Medulla oblongata (tissue), 1 donor: ENCODE data around the gene ARHGAP26.

Experiments
- DNase-seq: peaks from one replicate; pipeline ENCODE4 v3.0.0-alpha.2; 2015; ENCODE audit errors: extremely low spot score

Gene ARHGAP26

DNA sequence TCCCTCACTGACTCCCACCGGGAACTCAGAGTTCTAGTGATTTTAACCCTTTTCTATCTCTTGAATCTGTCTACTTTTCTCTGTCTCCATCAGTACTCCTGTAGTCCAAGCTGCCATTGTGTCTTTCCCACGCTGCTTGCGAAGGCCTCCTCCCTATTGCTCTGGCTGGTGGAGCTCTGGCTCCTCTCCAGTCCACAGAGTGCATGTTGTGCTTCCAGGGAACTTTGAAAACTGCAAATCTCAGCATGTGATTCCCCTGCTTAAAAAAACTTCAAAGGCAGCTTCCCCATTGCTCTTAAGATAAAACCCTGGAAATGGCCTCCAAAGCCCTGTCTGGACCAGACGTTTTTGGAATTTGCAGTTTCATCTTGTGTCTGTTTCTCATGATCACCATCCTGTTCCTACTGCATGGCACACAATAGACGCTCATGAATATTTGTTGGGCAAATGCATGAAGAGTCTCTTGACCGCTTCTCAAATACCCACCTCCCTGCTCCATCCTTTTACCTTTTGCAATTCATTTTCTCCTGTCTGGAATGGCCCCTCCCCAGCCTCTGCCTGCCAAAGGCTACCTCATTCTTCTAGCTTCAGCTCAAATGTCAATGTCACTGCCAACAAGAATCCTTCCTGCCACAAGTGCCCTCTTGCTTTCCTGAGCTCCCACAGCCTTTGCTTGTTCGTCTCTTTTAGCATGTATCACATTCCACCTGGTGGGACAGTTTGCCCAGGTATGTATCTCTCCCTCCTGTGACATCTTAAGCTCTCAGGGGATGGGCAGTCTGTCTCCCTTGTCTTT lies 293.2 kb downstream of the ARHGAP26 start:
- DNase-seq: peak; percentile 74

DNA sequence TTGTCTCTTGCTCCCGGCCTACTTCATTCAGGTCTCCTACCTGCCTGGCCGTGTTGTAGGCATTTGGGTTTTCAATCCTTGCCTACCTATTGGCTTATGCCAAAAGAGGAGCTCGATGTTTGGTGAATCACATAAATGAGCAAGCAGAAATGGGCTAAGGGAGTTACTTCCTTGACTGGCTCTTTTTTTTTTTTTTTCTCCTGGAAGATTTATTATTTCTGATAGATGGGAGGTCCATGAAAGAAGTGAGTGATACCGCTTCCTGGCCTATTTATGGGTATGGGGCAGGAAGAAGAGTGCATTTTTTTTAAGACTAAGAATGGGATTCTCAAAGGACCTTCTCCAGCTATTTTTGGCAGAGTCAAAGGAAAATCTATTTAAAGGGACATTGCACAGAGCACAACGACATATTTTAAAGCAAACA lies 294.1 kb downstream of the ARHGAP26 start:
- no peak for DNase-seq

DNA sequence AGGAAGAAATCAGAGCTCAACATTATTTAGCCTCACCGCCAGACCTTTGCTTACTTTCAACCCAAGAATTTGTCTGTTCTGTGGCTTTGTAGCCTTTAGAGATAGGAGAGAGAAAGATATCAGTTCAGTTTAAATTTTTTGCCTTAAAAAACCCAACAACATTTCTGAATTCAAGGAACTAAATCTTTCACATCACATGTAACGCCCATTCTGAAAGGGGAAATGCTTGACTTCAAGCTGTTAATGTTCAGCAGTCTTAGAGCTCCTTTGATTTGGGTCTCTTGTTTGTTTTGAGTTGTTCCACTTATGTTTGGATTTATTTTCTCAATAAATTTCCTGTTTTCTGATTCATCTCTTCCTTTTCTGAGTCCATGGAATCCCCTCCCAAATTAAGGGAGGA lies 294.5 kb downstream of the ARHGAP26 start:
- peak; percentile 63 for DNase-seq

DNA sequence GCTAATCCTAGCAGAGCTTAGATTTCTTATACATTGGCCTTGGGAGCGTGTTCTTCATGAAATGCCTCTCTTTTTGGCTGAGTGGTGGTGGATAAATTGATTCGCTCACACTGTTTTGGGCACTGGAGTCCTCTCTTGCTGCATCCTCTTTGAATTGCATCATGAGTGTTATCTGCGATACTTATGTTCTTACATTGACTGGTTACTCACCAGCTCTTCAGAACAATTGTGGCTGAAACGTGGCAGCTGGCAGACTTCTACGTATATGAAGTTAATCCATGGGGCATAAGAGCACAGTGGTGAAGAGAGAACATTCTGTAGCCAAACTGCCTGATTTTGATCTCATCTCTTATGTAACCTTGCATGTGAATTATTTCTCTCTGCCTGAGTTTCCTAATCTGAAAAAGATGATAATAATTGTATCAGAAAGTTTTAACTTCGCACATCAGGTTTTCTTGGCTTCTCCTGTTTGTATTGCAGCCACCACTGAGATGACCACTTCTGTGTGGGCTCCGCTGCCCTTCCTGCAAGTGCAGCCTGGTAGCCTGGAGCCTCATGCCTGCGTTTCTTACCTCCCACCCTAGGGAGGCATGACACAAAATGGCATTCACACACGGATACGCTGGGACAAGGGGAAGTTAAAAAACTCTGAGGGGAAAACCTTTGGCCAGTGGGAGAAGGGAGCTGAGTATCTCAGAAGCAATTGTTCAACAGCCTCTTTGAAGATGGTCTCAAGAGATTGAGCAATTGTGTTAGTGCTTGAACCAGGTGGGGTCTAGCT lies 295.2 kb downstream of the ARHGAP26 start:
- DNase-seq: no peak

DNA sequence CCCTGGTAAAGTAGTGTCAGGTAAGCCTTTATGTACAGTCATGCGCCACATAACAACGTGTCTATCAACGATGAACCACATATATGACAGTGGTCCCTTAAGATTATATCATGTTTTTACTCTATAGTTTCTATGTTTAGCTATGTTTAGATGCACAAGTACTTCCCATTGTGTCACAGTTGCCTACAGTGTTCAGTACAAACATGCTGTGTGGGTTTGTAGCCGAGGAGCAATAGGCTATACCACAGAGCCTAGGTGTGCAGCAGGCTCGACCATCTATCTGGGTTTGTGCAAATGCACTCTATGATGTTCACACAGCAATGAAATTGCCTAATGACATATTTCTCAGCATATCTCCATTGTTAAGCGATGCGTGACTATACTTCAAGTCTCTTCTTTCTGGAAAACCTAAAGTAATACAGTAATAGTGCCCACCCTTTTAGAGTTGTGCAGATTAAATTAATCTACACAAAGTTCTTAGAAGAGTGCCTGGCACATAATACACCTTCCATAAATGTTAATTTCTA lies 295.9 kb downstream of the ARHGAP26 start:
- DNase-seq: no peak

DNA sequence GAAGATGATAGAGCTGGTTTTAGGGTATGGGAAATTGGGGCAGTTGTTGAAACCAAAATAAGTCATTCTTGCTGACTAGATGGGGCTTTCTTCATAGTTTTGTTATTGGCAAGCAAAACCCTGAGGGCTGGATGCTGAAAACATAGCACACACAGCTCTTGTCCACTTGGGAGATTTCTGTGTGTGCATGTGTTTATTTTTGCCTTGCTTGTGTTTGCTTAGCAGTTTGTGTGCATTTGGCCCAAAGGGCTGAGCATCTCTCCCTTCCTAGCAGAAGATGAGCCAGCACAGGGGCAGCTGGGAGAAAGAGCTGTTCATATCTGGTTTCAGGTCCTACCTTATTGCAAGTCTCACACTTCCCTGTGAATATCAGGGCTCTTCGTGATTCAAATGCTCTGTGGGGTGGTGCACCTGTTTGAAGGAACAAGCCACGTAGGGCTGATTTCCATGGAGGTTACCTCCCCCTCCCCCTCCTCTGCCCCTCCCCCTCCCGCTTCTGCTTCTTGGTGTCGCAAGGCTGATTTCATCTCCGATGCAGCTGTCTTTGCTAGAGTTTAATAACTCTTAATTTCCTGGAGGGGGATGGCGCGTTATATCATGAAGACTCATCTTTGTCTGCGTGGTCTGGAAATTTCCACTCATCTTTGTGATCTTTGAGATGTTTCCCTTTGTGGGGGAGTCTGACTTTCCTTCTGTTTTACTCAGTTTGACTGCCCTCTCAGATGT lies 296.5 kb downstream of the ARHGAP26 start:
- no peak for DNase-seq

DNA sequence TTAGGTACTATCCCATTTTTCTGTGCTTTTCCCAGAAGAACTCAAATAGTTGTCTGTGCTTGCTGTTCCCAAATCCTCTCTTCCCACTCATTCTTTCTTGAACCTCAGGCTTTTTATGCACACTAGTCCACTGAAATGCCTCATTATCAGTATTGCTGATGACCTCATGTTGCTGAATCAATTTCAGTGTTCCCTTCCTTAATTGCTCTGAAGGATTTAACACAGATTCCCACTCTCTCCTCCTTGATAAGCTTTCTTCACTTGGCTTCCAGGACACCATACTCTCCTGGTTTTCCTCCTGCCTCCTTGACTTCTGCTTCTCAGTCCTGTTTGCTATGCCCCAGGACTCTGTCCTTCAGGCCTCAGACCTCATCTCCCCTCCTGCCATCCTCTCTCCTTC lies 298.5 kb downstream of the ARHGAP26 start:
- DNase-seq: no peak

DNA sequence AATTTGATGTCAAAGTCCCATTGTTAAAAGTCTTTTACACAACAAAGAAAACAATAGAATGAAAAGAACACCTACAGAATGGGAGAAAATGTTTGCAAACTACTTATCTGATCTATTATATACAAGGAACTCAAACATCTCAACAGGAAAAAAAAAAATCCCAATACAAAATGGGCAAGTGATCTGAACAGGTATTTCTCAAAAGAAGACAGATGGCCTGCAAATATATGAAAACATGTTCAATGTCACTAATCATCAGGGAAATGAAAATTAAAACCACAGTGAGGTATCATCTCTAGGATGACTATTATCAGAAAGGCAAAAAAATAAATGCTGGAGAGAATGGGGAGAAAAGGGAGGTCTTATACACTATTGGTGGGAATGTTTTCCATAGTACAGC lies 301.8 kb downstream of the ARHGAP26 start:
- no peak for DNase-seq

DNA sequence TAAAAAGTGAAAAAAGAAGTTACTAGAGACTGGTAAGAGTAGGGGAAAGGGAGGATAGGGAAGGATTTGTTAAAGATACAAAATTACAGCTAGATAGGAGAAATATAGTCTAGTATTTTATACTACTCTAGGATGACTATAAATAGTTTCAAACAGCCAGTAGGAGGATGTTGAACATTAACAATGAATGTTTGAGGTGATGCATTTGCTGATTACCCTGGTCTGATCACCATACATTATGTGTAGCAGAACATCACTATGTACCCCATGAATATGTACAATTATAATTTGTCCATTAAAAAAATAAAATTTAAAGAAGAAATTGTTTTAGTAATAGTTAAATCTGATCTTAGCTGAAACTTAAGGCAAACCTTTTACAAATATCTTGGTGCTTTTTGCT lies 302.6 kb downstream of the ARHGAP26 start:
- DNase-seq: no peak

DNA sequence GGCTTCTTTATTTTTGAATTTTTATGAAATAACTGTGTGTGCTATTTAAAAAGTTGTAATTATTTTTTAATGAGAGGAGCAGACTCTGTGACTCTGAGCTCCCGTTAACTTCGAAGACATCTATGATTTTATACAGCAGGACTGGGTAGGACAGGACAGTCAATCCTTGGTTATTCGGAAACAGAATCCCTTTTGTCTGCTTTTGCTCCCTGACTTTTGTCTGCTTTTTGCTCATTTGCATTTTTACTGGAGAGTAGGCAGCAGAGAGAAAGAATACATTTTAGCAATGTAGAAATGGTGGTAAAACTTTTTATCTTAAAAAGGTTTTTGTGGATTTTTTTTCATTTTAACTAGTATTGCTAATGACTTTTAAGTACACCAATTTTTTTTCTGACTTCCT lies 303.6 kb downstream of the ARHGAP26 start:
- peak; percentile 51 for DNase-seq

DNA sequence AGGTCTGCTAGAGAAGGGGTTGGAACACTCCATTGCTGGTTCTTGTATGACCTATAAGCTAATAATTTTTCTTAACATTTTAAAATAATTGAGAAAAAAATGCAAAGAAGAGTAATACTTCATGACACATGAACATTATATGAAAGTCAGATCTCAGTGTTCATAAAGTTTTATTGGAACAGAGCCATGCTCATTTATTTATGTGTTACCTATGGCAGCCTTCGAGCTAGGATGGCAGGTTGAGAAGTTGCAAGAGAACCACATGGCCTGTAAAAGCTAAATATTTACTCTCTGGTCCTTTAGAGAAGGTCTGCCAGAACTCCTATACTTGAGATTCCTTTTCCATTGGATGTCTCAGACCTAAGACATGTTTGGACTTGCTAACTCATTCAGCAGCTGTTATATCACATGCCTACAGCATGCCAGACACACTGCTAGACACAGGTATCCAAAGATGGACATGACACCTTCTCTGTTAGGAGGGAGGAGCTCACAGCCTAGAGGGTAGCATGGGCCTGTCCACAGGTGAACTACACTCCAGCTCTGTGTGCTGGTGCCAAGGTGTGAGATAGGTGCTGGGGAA lies 304.3 kb downstream of the ARHGAP26 start:
- DNase-seq: no peak

DNA sequence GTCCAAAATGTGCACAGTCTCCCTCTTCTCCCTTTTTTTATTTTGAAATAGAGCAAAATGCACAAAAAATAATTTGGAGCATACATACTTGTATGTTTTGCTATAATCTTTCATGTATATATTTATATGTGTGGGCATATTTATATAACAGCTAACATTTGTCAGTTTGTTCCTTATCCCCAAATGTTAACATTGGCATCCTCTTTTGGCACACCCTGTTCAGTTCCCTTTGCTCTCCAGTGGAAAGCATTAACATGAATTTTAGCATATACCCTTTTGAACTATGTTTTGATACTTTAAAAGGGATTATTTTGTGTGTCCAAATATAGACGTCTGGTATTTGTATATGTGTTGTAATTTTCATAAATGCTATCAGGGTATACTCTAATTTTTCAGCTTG lies 306.2 kb downstream of the ARHGAP26 start:
- no peak for DNase-seq

DNA sequence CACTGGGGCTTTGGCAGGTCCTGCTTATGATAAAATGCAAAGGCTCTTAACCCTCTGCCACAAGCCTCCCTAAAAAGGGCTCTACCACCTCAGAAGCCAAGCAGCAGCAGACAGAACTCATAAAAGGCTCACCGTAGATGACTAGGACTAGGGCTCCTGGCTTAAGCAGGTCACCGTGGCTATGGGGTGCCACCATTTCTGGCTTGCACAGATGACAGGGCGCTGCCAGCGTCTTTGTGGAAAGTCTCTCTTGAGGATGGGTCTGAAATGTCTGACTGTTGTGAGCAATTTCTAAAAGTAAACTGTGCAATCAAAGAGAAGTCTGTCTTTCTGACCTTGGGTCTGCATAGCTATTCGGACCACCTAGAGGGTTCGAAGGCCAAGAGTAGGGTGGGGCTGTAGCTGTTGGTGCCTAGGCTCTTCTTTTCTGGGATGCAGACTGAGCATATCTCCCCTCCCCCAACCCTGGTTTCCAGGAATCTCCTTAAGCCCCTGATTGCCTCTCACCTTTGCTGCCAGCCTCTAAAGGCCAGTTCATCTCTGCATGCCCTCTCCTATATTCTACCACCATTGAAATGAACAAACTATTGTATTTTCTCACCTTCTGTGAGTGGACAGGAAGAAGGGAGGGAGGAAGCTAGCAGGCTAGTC lies 307.4 kb downstream of the ARHGAP26 start:
- no peak for DNase-seq

DNA sequence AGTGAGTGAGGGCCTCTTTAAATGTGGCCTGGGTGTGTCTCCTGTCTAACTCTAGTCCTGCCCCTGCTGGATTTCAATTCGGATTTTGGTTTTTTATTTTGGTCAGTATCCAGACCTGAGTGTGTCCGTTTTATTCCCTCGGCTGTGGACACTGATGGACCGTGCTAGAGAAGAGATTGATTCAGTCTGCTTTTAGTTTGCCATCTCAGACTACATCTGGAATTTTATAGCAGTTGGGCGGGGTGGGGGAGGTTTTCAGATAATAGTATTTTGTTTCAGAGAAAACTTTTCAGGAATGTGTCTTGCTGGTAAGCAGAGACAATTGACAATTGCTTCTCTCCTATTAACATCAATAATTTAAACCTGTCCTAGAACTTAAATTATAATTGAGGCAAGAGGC lies 308.1 kb downstream of the ARHGAP26 start:
- no peak for DNase-seq

DNA sequence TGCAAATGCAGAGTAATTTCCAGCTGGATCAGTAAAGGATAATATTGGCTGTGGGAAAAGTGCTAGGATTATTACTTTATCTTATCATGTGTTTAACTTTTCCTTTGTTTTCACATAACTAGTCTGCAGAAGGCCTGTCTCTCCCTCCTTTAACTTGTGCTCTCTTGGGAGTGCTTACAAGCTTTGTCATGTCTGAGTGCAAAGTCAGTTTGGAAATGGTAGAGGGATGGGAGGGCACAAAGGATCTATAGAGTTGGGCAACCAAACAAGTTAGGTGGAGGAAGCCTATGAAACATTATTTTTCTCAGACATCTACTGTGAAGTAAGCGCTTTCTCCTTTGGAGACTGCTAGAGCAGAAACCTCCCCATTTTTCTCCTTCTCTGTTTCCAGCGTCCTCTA lies 308.8 kb downstream of the ARHGAP26 start:
- no peak for DNase-seq

DNA sequence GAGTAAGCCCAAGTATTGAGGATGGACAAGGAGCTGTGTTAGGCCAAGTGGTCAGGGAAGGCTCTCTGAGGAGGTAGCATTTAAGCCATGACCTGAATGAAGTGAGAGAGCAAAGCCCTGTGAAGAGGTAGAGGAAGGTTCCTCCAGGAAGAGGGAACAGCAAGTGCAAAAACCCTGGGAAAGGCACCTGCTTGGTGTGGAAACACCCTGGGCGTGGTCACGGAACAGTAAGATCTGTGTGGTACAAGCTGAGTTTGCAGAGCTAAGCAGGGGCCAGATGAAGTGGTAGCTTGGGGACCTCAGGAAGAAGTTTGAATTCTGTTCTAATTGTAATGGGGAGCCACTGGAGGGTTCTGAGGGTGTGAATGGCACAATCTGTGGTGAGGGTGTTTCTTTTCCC lies 310.2 kb downstream of the ARHGAP26 start:
- DNase-seq: no peak

DNA sequence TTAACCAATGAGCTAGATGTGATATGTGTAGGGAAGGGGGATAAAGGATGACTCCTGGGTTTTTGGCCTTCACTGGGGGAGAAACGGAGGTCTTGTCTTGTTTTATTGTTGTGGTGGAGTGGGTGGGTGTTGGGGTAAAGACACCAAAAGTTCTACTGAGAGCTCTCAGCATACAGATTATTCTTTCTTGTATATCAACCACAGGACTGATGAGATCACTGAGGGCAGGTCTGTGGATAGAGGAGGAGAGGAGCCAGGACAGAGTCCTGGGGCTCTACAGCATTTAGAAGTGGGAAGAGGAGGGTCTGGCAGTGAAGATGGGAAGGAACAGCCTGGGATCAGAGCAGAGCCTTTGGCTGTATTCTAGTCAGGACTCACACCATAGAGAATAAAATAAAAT lies 310.8 kb downstream of the ARHGAP26 start:
- no peak for DNase-seq

DNA sequence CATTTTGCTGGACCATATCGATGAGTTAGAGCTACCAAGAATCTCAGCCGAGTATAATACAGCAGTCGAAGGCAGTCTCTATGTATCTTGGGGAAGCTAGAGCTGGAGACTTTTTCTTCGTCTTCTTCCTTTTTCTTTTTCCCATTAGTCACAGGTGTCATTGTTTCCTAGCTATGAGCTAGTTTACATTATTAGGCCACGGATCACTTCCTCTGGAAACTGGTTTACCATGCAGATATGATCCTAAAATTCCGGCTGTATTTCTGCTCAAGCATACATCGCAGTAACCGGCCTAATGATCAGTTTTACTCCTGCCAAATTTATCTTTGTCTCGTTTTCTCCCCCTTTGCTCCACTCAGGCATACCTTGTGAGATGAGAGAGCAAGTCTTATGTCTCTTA lies 312.8 kb downstream of the ARHGAP26 start:
- no peak for DNase-seq

DNA sequence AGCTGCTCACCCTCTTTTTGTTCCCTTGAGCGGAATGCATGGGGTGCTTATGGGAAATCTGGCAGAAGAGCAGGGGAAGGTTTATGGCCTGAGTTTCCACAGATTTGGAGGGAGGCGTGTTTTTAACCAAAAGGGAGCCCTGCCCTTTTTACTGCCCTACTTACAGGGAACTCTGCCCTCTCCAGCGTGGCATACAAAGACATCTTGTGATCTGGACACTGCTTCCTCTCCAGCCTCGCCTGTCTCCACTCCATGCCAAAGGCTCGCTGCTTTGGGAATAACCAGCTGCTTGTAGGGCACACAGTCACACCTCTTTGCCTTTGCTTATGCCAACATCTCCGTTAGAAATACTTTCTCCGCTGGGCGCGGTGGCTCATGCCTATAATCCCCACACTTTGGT lies 314.2 kb downstream of the ARHGAP26 start:
- peak; percentile 61 for DNase-seq

DNA sequence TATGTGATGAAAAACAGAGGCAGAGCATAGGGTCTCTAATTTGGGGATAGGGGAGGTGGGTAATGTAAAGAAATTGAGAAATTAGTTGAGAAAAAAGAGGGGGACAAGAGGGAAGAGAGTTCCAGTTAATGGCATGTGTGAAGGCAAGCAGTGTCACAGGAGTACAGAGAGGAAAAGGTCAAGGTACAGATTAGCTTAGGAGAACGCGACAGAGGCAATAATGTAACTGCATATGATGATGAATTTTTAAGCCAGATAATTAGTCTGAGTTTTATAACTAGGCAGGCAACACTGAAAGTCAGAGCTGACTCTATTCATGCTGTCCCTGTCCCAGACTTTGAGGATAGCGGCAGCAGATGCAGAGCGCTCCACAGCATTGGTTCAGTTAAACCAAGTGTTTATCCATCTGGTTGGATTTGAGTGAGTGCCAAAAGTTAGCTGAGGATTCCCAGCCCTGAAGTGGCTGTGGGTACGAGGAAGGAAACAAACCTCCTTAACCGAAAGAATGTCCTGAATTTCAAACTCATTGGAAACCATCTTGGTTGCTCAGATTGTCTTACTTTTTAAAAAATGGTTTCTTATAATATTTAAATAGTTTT lies 315.2 kb downstream of the ARHGAP26 start:
- no peak for DNase-seq

DNA sequence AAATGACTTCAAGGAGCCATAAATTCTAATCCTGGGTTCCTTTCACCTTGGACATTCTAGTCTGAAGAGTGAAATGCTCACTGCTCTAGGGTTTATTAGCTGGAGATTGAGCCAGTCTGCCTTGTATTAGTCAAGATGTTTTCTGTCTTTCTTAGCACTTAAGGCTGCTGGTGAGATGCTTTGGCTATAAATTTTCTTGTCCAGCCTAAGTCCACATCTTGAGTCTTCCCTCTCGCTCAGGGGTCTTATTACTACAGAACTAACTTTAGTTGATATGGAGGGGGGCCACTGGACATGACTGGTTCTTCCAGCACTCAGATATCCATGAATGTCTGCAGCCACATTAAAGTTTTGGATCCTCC lies 316.4 kb downstream of the ARHGAP26 start:
- no peak for DNase-seq
